GM11168 (cell line): ENCODE results near the gene CST1.
"Not testable (repeated sequence)": the region's sequence is repeated elsewhere in the genome, so short reads cannot be mapped to it uniquely, and the experiment has no call there.

Experiments used
- in situ Hi-C: fragments of 300-500 bp; cut with MboI; formaldehyde crosslinking; loops from one replicate; pipeline ENCODE4 v1.12.0; 2022; ENCODE audit warnings: low sequenced_read_pairs; ENCODE audit not compliant: unreplicated experiment

Gene CST1

DNA sequence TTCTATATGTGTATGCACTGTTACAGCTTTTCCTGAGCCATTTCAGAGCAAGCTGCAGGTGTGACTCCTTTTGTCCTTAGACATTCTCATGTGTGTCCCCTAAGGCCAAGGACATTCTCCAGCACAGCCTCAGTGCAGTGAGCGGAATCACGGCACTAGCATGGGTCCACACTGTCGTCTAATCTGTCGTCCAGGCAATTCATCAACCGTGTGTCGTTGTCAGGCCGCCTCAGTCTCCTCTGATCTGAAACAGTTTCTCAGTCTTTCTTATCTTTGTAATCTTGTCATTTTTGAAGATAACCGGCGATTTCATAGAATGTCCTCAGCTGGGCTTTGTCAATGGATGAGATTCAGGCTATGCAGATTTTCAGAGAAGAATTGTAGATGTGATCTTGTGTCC lies 31.4 kb downstream of the CST1 start:
- in situ Hi-C loops = loop anchor here (5.0 kb wide), 1 partner anchor 73 kb away; no protein-coding TSS in a partner anchor

DNA sequence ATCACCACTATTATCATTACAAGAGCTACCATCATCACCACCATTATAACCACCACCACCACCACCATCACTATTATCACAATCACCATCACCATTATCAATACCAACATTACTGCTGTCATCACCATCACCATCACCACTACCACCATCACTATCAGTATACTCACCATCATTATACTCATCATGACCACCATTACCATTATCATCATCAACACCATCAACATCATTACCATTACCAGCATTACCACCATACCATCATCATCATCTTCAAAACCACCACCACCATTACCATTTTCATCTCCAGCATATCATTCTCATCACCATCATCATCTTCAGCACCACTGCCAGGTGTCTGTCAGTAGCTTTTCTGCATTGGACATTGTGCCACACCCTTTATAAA lies 39.0 kb downstream of the CST1 start:
- in situ Hi-C loops = not testable (repeated sequence)

DNA sequence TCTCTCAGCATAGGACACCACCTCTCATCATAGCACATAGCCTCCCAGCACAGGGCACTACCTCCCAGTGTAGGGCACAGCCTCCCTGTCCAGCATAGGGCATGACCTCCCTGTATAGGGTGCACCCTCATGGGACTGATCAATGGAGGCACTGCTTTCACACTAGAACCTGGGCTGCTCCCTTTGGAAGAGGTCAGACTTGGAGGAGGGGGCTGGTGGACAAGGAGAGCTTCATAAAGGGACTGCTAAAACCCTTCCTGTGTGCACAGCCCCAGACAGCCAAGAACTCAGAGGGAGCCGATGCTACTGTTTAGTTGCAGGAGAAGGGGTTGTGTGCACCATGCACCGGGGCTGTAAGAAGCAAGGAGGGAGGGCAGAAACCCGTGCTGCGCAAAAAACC lies 40.0 kb downstream of the CST1 start:
- in situ Hi-C loops = no loop called here

DNA sequence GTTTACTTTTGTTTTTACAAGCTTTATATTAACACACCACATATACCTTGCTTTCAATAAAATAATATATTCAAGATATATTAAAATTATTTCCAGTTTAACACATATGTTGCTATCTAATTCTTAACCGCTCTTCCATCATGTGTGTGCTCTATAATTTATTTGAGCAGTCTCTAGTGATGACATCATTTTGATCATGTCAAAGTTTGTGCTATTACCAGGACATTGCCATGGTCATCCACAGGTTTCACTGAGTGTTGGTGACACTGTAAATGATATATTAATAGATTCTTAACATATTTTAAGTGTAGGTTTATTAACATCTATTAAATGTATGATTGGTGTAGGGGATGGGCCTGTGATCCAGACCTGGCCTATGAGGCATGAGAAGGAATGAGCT lies 44.8 kb downstream of the CST1 start:
- in situ Hi-C loops = no loop called here

DNA sequence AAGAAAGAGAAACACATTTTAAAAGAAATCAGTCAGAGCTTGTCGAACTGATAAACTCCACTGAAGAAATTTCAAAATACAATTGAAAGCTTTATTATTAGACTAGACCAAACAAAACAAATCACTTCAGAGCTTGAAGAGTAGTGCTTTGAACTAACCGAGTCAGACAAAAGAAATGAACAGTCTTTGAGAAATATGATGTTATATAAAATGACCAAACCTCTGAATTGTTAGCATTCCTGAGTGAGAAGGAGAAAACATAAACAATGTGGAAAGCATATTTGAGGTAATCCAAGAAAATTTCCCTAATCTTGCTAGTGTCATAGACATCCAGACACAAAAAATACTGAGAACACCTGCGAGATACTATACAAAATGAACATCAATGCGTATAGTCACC lies 48.7 kb downstream of the CST1 start:
- in situ Hi-C loops = no loop called here

DNA sequence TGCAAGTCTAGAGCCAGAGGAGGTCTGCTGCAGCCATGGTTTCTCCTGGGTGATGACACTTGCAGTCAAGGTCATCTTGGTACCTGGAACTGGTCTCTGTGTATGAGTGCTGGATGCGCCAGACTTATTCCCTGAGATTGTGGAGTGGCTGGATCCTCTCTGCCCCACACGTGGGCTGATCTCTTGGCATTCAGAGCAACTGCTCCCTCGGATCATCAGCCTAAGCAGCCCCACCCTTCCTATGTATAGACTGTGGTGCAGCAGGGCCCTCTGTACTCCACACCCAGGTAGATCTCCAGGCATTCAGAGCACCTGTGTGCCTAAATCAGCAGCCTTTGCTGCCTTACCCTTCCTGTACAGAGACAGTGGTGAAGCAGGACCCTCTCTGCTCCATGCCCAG lies 49.8 kb downstream of the CST1 start:
- in situ Hi-C loops = no loop called here

DNA sequence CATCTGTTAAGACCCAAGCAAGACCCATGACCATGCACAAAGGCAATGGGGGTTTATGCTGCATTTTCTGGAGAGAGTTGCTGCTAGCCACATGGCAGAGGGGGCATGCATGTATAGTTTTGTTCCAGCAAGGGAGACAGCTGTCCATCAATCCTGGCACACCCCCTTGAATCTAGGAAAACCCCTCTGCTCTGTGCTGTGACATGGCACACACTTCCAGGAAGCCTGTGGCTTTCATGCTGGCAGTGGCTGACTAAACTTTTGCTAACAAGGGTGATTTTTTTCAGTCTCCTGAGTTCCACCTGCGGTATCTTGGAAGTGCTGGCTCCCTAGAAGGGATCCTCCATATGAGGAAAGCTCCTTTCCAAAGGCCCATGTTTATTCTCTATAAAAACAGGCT lies 52.8 kb downstream of the CST1 start:
- in situ Hi-C loops = no loop called here
